ENCODE results near the gene TRIM8. TPM values are rescaled to one million over a fixed set of nuclear protein-coding genes. Genes with fewer than 3 reads are reported as not detected.

Gene TRIM8
- total RNA-seq, 1 experiment from 2014 or later = 37.0 TPM

DNA sequence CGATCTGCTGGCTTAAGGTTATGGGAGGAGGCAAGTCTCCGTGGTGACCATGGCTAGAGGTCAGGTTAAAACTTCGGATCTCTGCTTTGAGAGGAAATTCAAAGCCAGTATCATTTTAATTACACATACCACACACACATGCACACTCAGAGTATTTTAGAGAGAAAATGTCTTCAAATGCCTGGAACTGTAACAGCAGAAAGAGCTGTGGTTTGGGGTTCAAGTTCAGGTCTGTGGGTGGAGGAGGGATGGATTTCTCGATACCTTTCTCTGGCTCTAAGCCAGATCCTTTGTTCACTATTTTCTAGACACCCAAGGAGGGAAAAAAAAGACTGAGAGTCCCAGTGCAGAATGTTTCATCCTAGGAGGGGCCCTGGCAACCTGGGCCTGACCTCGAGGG is 37.4 kb downstream of the TRIM8 start:
- DNase-seq = no peak
- no peak overlapping the region for H4K91ac ChIP-seq (ENCODE audit: insufficient read length, low read depth, low read length)
- no peak overlapping the region for H2BK12ac ChIP-seq (ENCODE audit: insufficient read length, low read depth, low read length)
- no peak overlapping the region for H2BK5ac ChIP-seq (ENCODE audit: insufficient read length, low read length)
- Mint-ChIP-seq H3K9me3 (no peaks in the 10 kb centered on the region), H3K4me1 (peaks cover 29 to 35% of the 10 kb centered on the region in 2 experiments), H3K36me3 (ENCODE audit: insufficient read depth in 1 of 3, low read depth in 3 of 3) (peaks cover 16 to 39% (median 34%) of the 10 kb centered on the region in 3 experiments; a peak in 6 of 7 replicates), H3K27me3 (ENCODE audit: low read depth) (no peaks in the 10 kb centered on the region), H3K27ac (no peak overlapping the region), H3K4me3 (no peak overlapping the region)
- H3K79me1 ChIP-seq (ENCODE audit: insufficient read depth, low read depth, low read length, poor library complexity, severe bottlenecking) = no peaks in the 10 kb centered on the region
- no CpG with 5 or more reads among the region's 5 CpGs for WGBS (ENCODE audit: extremely low coverage, insufficient read length, low lambda C conversion rate)
- H2BK20ac ChIP-seq (ENCODE audit: low read depth, low read length, poor library complexity, severe bottlenecking) = no peak overlapping the region
- H3K23ac ChIP-seq (ENCODE audit: insufficient read length, low read depth, low read length) = no peak overlapping the region
- no peak overlapping the region for H3K4ac ChIP-seq (ENCODE audit: low read depth, low read length)
- H4K20me1 ChIP-seq (ENCODE audit: control insufficient read depth, insufficient read depth, insufficient read length) = no peaks in the 10 kb centered on the region
- TF ChIP-seq, protein P1, sequence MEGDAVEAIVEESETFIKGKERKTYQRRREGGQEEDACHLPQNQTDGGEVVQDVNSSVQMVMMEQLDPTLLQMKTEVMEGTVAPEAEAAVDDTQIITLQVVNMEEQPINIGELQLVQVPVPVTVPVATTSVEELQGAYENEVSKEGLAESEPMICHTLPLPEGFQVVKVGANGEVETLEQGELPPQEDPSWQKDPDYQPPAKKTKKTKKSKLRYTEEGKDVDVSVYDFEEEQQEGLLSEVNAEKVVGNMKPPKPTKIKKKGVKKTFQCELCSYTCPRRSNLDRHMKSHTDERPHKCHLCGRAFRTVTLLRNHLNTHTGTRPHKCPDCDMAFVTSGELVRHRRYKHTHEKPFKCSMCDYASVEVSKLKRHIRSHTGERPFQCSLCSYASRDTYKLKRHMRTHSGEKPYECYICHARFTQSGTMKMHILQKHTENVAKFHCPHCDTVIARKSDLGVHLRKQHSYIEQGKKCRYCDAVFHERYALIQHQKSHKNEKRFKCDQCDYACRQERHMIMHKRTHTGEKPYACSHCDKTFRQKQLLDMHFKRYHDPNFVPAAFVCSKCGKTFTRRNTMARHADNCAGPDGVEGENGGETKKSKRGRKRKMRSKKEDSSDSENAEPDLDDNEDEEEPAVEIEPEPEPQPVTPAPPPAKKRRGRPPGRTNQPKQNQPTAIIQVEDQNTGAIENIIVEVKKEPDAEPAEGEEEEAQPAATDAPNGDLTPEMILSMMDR (conservative IDR thresholded peaks at IDR 0.05) = no peak
- H2BK120ac ChIP-seq (ENCODE audit: low read depth, low read length, poor library complexity, severe bottlenecking) = no peak overlapping the region
- H3K4me1 ChIP-seq (ENCODE audit: insufficient read depth, low read length) = no peaks in the 10 kb centered on the region; the same call in 1 of the 2 replicates
- H3K9me3 ChIP-seq (ENCODE audit: control insufficient read depth, low read depth, low read length) = no peaks in the 10 kb centered on the region
- no peak overlapping the region for H3K14ac ChIP-seq (ENCODE audit: insufficient read depth, low read length)
- no peak overlapping the region for H4K8ac ChIP-seq (replicated peaks; ENCODE audit: insufficient read length, low read depth, low read length)
- no peak overlapping the region for H2BK15ac ChIP-seq (ENCODE audit: low read depth, low read length)
- H3K4me2 ChIP-seq (ENCODE audit: insufficient read depth, insufficient read length, low read length) = no peak overlapping the region
- no peak overlapping the region for H3T11ph ChIP-seq (ENCODE audit: low read length)
- no peak overlapping the region for H3K27ac ChIP-seq (ENCODE audit: insufficient read length, low read depth, low read length)
- no peaks in the 10 kb centered on the region for H3K27me3 ChIP-seq (ENCODE audit: insufficient read depth, low read length)
- no peak overlapping the region for H3K9ac ChIP-seq (ENCODE audit: extremely low read depth, insufficient read length, low read length)
- no peak overlapping the region for H2AFZ ChIP-seq (ENCODE audit: low read length)
- no peaks in the 10 kb centered on the region for H3K79me2 ChIP-seq (ENCODE audit: insufficient read depth, low read length)
- no peak overlapping the region for H3K56ac ChIP-seq (ENCODE audit: insufficient read length, low read depth, low read length)
- no peak overlapping the region for H4K5ac ChIP-seq (ENCODE audit: insufficient read length, low read depth, low read length)
- no peaks in the 10 kb centered on the region for H3K23me2 ChIP-seq (ENCODE audit: insufficient read length, low read depth, low read length, poor library complexity, severe bottlenecking)
- no peak overlapping the region for H2AK5ac ChIP-seq (ENCODE audit: insufficient read length, low read length)
- no peak overlapping the region for H3K18ac ChIP-seq (ENCODE audit: insufficient read length, low read depth, low read length)

All from H9 (cell line).